ENCODE results near the gene AP3D1. TPM values are rescaled to one million over a fixed set of nuclear protein-coding genes. Genes with fewer than 3 reads are reported as not detected.

Gene AP3D1
- total and polyA plus RNA-seq, 7 donors: 43.1 to 127 (median 55.7) TPM

DNA sequence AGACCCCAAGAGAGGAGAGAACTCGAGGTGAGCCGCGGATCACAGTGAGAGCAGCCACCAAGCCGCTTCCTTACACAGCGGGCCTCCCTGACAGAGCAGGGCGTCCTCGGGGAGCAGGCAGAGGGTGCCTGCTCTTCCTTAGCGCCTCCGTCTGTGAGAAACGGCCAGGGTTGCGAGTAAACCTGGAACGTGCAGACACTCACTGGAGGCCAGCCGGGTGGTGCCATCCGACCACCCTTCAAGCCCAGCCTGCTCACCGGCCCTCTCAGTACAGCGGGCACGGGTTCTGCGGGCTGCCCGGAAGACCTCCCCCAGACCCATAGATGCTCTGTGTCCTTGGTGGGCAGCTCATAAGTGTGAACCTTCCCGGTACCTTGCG lies 22.0 kb upstream of the AP3D1 start:
- WGBS, 2 donors: 92% methylated on average over 21 of the region's 21 CpGs
- Histone ChIP-seq H3K9me3 (no peaks in the 10 kb centered on the region), H3K36me3 (no peaks in the 10 kb centered on the region), H3K27ac (no peak overlapping the region), H3K4me3 (no peak overlapping the region), H3K27me3 (no peaks in the 10 kb centered on the region), H3K4me1 (peaks cover 0 to 45% (median 38%) of the 10 kb centered on the region in 4 donors)
- no peak for DNase-seq
- TF ChIP-seq EP300 (IDR thresholded peaks at IDR 0.05): no peak
- no peak for TF ChIP-seq POLR2AphosphoS5 (IDR thresholded peaks at IDR 0.05)
- intact Hi-C loops (cut with DNase I): no loop called here

- WGBS, 2 donors: 43 to 58% methylated on average over 27 of the region's 27 CpGs
- Histone ChIP-seq H3K4me1 (peaks cover 0 to 64% (median 57%) of the 10 kb centered on the region in 4 donors), H3K9me3 (no peaks in the 10 kb centered on the region), H3K27ac (peak overlapping the region; percentile 45 to 100 (median 97)), H3K27me3 (no peaks in the 10 kb centered on the region), H3K4me3 (no peak overlapping the region), H3K36me3 (no peaks in the 10 kb centered on the region)
- no peak for DNase-seq
- TF ChIP-seq POLR2AphosphoS5 (IDR thresholded peaks at IDR 0.05): no peak
- no peak for TF ChIP-seq CTCF (IDR thresholded peaks at IDR 0.05)
- TF ChIP-seq POLR2A (IDR thresholded peaks at IDR 0.05): no peak
- no peak for TF ChIP-seq EP300 (IDR thresholded peaks at IDR 0.05)
- intact Hi-C loops (cut with DNase I): no loop called here
These were observed 20.2 kb upstream of the AP3D1 start for GRCh38 chr19:2171349-2172145.

DNA sequence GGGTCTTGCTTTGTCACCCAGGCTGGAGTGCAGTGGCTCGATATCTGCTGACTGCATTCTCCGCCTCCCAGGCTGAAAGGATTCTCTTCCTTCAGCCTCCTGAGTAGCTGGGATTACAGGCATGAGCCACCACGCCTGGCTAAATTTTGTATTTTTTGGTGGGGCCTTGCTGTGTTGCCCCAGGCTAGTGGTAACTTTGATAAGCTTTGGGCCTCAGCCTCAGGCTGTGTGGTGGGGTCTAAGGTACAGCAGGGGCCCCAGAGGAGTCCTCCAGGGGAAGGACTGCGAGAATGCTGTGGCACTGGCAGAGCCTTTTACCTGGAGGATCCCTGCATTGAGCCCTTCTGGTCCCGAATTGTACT lies 19.6 kb upstream of the AP3D1 start:
- TF ChIP-seq POLR2A (IDR thresholded peaks at IDR 0.05) (no peak), POLR2AphosphoS5 (IDR thresholded peaks at IDR 0.05) (no peak), CTCF (IDR thresholded peaks at IDR 0.05) (no peak), EP300 (IDR thresholded peaks at IDR 0.05) (no peak)
- intact Hi-C loops (cut with DNase I): no loop called here
- Histone ChIP-seq H3K9me3 (no peaks in the 10 kb centered on the region), H3K36me3 (no peaks in the 10 kb centered on the region), H3K27me3 (no peaks in the 10 kb centered on the region), H3K4me3 (no peak overlapping the region), H3K4me1 (peaks cover 0 to 69% (median 62%) of the 10 kb centered on the region in 4 donors), H3K27ac (peak overlapping the region; percentile 45 to 100 (median 97))
- 77% methylated on average over 5 of the region's 5 CpGs for WGBS, 2 donors
- DNase-seq: no peak

DNA sequence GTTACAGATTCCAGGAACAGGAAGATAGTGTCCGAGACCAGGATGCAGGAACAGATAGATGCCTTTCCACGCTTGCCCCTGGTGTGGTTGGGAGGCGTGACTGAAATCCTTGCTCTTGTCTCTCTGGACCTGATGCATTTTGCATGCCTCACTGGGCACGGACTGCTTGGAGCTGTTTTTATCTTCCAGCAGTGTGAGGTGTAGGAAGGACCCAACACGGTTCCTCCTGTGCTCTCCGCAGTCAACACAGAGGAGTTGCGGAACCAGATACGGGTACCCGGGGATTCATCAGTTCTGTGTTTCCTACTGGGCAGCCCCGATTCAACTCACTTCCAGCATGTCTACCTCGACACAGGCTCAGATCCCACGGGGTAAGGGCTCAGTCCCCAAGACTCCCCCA lies 18.9 kb upstream of the AP3D1 start:
- Histone ChIP-seq H3K4me1 (peaks cover 0 to 77% (median 70%) of the 10 kb centered on the region in 4 donors), H3K27ac (peak overlapping the region; percentile 91 to 100 (median 97))
- WGBS, 2 donors: 89 to 93% methylated on average over 12 of the region's 12 CpGs

More for the DNA sequence above, 18.9 kb upstream of the AP3D1 start:
- DNase-seq: no peak
- H3K27me3 ChIP-seq: no peaks in the 10 kb centered on the region
- intact Hi-C loops (cut with DNase I): no loop called here
- no peaks in the 10 kb centered on the region for H3K36me3 ChIP-seq
- H3K4me3 ChIP-seq: no peak overlapping the region
- TF ChIP-seq POLR2AphosphoS5 (IDR thresholded peaks at IDR 0.05) (no peak), EP300 (IDR thresholded peaks at IDR 0.05) (no peak), POLR2A (IDR thresholded peaks at IDR 0.05) (no peak), CTCF (IDR thresholded peaks at IDR 0.05) (no peak)
- H3K9me3 ChIP-seq: no peaks in the 10 kb centered on the region
